SKM-1 treated with dmso at 0.1 percent for 144 hours (cell line): ENCODE results near the gene ZSWIM5.
"Not testable (repeated sequence)": the region's sequence is repeated elsewhere in the genome, so short reads cannot be mapped to it uniquely, and the experiment has no call there.

Experiments used
- DNase-seq: peaks from one replicate; lab custom pipeline; 2025; ENCODE audit not compliant: unreplicated experiment; lab: John Stamatoyannopoulos, UW

ZSWIM5 gene

GRCh38 chr1:45205011-45205909 lies 1.1 kb downstream of the ZSWIM5 start:
- DNase-seq, result no peak

- DNase-seq, result no peak
Measured at GRCh38 chr1:45200906-45201500, 5.4 kb downstream of the ZSWIM5 start.

- no peak for DNase-seq
Measured at GRCh38 chr1:45200435-45200834, 6.0 kb downstream of the ZSWIM5 start.

- no peak for DNase-seq
Measured at GRCh38 chr1:45198185-45198584, 8.2 kb downstream of the ZSWIM5 start.

- DNase-seq, result no peak
Measured at GRCh38 chr1:45196863-45197262, 9.5 kb downstream of the ZSWIM5 start.

GRCh38 chr1:45191418-45191783 lies 15.0 kb downstream of the ZSWIM5 start:
- DNase-seq, result no peak

- DNase-seq, result no peak
Measured at GRCh38 chr1:45187725-45188124, 18.7 kb downstream of the ZSWIM5 start.

GRCh38 chr1:45179918-45180519 lies 26.4 kb downstream of the ZSWIM5 start:
- not testable (repeated sequence) for DNase-seq

GRCh38 chr1:45177452-45177851 lies 29.0 kb downstream of the ZSWIM5 start:
- no peak for DNase-seq

GRCh38 chr1:45172764-45173163 lies 33.6 kb downstream of the ZSWIM5 start:
- DNase-seq, result no peak

GRCh38 chr1:45172005-45172404 lies 34.4 kb downstream of the ZSWIM5 start:
- peak; percentile 17 for DNase-seq

GRCh38 chr1:45171575-45171974 lies 34.8 kb downstream of the ZSWIM5 start:
- no peak for DNase-seq

- no peak for DNase-seq
Measured at GRCh38 chr1:45170151-45170742, 36.2 kb downstream of the ZSWIM5 start.

GRCh38 chr1:45167947-45168346 lies 38.5 kb downstream of the ZSWIM5 start:
- DNase-seq, result not testable (repeated sequence)

- not testable (repeated sequence) for DNase-seq
Measured at GRCh38 chr1:45164307-45164706, 42.1 kb downstream of the ZSWIM5 start.

GRCh38 chr1:45163111-45163510 lies 43.3 kb downstream of the ZSWIM5 start:
- DNase-seq, result not testable (repeated sequence)

- DNase-seq, result not testable (repeated sequence)
Measured at GRCh38 chr1:45162041-45163035, 44.1 kb downstream of the ZSWIM5 start.

GRCh38 chr1:45155957-45156356 lies 50.4 kb downstream of the ZSWIM5 start:
- DNase-seq, result no peak

- DNase-seq, result no peak
Measured at GRCh38 chr1:45155423-45155822, 51.0 kb downstream of the ZSWIM5 start.

- no peak for DNase-seq
Measured at GRCh38 chr1:45152126-45152525, 54.3 kb downstream of the ZSWIM5 start.
